EH (cell line): Measurements from ENCODE around the gene OPN1LW.
"Not testable (repeated sequence)": the region's sequence is repeated elsewhere in the genome, so short reads cannot be mapped to it uniquely, and the experiment has no call there.

Experiments
- DNase-seq: peaks from one replicate; pipeline ENCODE4 v3.0.0-alpha.2; 2015; ENCODE audit warnings: low read depth

OPN1LW gene

GRCh38 chrX:154135458-154136229 is 8.4 kb upstream of the OPN1LW start:
- DNase-seq = no peak

DNA sequence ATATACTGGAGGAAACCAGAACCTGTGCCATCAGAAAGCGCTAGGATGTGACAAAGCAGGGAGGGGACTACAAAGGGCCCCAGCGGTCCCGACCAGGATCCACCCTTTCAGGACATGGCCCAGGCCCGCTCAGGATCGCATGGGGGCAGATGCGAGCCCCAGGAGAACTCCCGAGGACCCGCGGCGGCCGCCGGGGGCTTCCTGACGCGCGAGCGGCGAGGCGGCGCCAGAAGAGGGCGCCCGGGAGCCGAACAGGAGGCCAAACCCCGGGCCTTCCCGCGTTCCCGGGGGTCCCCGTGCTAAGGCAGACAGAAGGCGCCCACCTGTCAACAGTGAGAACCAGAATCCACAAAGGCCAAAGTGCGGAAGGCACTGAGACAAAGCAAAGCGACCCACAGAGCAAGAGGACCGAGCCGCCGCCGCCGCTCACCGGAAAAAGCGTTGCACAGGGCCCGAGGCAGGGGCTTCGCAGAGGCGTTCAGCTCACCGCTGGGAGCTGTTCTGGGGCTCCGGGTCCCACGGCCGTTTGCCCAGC is 7.3 kb upstream of the OPN1LW start:
- peak; percentile 65 for DNase-seq

DNA sequence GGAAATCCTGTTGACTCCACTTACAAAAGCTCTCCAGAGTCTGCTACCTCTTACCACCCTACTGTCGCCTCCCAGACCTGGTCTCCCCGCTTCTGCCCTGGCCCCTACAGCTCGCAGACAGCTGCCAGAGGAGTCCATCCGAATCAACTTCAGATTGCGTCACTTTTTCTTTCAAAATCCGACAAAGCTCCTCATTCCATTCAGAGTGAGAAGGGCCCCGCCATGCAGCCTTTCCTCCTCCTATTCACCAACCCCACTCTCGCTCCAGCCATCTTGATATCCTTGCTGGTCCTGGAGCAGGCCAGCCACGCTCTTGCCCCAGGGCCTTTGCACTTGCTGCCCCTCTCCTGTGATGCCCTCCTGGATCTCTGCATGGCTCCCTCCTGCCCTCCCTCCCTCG is 5.2 kb upstream of the OPN1LW start:
- DNase-seq = no peak

DNA sequence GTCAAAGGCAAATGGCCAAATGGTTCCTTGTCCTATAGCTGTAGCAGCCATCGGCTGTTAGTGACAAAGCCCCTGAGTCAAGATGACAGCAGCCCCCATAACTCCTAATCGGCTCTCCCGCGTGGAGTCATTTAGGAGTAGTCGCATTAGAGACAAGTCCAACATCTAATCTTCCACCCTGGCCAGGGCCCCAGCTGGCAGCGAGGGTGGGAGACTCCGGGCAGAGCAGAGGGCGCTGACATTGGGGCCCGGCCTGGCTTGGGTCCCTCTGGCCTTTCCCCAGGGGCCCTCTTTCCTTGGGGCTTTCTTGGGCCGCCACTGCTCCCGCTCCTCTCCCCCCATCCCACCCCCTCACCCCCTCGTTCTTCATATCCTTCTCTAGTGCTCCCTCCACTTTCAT is 3.8 kb upstream of the OPN1LW start:
- no peak for DNase-seq

- DNase-seq = no peak
Measured at GRCh38 chrX:154140742-154141141, 3.3 kb upstream of the OPN1LW start.

DNA sequence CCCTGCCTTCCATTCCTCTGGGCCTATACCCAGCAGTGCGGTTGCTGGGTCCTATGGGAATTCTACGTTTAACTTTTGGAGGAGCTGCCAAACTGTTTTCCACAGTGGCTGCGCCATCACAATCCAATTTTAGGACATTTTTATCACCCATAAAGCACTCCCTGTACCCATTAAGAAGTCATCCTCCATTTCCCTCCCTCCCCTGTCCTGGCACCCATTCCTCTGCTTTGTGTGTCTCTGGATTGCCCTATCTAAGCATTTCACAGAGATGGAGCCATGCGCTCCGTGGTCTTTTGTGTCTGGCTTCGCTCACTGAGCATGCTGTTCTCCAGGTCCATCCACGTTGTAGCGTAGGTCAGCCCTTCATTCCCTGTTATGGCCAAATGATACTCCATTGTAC is 1.7 kb upstream of the OPN1LW start:
- DNase-seq = no peak

- DNase-seq = no peak
Measured at GRCh38 chrX:154142950-154143745, 895 bp upstream of the OPN1LW start.

GRCh38 chrX:154151030-154151429 is 7.0 kb downstream of the OPN1LW start:
- DNase-seq = not testable (repeated sequence)

DNA sequence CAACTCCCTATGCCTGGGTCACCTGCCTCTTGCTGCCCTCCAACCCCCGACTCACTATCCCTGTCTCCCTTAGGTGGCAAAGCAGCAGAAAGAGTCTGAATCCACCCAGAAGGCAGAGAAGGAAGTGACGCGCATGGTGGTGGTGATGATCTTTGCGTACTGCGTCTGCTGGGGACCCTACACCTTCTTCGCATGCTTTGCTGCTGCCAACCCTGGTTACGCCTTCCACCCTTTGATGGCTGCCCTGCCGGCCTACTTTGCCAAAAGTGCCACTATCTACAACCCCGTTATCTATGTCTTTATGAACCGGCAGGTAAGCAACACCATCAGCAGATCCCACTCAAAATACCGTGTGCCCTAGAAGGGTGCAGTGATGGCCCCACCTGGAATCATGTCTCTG is 12.2 kb downstream of the OPN1LW start:
- not testable (repeated sequence) for DNase-seq

DNA sequence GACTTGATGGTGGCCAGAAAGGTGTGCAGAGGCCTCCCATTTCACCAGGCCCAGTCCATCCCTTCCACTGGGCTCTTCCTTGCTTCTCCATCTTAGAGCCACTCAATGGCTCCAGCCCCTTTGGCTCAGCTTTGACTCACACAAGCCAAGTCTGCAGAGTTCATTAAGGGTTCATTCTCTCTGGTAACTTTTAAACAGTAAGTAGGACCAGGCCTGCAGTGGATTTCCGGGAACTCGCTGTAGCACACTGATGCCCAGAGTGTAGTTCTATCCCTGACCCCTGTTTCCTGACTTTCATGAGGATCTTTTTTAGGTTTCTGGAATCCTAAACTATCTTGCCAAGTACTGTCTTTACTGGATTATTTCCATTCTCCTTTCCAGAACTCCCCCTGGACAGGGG is 13.2 kb downstream of the OPN1LW start:
- not testable (repeated sequence) for DNase-seq

DNA sequence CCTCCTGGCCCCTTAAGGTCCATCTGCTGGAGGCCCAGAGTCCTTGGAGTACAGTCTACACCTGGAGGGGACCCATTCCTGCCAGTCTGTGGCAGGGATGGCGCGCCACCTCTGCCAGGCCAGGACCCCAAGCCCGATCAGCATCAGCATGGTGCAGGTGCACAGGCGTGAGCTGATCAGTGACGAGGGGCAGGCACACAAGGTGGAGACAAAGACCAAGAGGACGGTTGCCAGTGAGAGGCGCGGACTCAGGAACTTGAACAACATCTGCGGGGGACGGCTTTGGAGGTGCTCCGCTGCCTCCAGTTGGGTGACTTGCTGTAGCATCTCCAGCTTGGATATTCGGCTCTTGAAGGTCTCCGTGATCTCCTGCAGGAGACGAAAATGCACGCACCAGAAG is 15.3 kb downstream of the OPN1LW start:
- not testable (repeated sequence) for DNase-seq

- DNase-seq = not testable (repeated sequence)
Measured at GRCh38 chrX:154164902-154165301, 20.9 kb downstream of the OPN1LW start.

- DNase-seq = not testable (repeated sequence)
Measured at GRCh38 chrX:154168384-154168783, 24.3 kb downstream of the OPN1LW start.

DNA sequence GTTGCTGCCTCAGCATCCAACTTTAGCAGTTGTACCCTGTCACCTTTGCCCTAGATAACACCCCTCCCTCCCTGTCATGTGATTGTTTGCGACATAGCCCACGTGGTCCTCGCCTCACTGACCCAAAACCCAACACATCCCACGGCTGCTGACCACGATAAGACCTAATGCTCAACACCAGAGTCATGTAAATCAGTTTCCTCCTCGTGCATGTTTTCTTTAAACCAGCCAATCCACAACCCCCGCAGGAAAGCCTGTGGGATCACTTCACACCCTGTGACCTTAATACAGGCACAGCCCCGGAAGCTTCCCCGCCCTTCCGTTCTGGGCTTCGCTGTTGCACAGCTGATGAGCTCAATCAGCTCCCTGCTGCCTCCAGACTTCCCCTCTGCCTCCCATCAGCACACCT is 28.5 kb downstream of the OPN1LW start:
- not testable (repeated sequence) for DNase-seq

DNA sequence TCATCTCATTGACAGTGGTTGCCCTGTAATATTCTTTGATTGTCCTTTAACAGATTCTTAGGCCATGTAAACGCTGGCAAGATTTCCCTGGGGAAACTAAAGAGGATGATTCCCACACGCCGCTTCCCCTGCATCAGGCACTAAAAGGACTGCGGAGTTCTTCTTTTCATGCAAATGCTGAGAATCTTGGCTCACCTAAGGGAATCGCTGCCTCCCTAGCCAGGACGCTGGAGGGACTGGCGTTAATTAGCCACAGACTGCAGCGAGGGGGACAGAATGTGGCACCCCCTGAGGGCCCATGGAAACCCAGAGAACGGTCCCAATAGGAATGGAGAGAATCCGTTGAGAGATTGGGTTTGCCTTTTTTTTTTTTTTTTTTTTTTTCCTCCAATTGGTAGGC is 30.3 kb downstream of the OPN1LW start:
- DNase-seq = not testable (repeated sequence)

DNA sequence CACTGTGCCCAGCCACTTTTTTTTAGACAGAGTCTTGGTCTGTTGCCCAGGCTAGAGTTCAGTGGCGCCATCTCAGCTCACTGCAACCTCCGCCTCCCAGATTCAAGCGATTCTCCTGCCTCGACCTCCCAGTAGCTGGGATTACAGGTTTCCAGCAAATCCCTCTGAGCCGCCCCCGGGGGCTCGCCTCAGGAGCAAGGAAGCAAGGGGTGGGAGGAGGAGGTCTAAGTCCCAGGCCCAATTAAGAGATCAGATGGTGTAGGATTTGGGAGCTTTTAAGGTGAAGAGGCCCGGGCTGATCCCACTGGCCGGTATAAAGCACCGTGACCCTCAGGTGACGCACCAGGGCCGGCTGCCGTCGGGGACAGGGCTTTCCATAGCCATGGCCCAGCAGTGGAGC is 38.3 kb downstream of the OPN1LW start, which contains the start of gene OPN1MW:
OPN1MW (plus strand) TSS at position 301 of the 400 bp plus-strand sequence; CDS start at position 383, 82 bp downstream.
- not testable (repeated sequence) for DNase-seq

DNA sequence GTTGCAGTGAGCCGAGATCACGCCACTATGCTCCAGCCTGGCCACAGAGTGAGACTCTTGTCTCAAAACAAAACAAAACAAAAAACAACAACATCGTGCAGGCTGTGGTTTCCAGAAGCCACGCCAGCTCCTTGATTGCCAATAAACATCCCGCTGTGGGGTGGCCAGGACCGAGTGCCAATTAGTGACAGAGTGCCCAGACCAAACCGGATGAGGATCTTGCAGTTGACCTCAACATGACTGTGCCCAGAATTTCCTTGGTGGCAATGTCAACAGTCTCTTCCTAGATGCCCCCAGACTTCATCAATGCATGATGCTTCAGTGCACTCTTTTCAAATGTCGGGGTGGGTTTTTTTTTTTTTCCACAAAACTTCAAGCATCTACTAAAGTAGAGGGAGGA is 39.8 kb downstream of the OPN1LW start:
- DNase-seq = not testable (repeated sequence)

DNA sequence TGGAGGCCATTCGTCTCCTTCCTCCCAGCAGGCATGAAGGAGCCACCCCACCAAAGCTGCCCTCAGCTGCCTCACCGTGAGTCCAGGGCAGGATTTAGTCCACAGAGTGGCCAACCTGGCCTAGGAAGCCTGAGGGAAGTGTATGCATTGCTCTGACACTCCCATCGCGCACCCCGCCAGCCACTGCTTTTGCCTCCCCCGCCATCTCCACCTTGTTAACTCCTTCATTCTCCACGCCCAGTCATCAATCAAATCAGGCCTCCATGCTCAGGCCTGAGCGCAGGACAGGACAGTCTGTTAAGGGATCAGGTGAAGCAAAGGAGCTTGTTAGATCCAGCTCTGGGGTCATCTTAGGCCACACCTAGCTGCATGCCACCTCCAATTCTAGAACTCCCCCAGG is 48.8 kb downstream of the OPN1LW start:
- DNase-seq = not testable (repeated sequence)

DNA sequence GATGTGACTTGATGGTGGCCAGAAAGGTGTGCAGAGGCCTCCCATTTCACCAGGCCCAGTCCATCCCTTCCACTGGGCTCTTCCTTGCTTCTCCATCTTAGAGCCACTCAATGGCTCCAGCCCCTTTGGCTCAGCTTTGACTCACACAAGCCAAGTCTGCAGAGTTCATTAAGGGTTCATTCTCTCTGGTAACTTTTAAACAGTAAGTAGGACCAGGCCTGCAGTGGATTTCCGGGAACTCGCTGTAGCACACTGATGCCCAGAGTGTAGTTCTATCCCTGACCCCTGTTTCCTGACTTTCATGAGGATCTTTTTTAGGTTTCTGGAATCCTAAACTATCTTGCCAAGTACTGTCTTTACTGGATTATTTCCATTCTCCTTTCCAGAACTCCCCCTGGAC is 50.3 kb downstream of the OPN1LW start:
- not testable (repeated sequence) for DNase-seq

- not testable (repeated sequence) for DNase-seq
Measured at GRCh38 chrX:154196466-154196865, 52.4 kb downstream of the OPN1LW start.
